Trophoblast cell (in vitro differentiated cells and primary cell): Measurements from ENCODE around the gene NDUFA11.
A peak's percentile ranks its signal among the peaks of the same experiment; 100 is the strongest.

Experiments used
- DNase-seq, 2 donors: peaks; one replicate each; pipeline ENCODE4 v3.0.0-alpha.2; 2016
- H2AFZ ChIP-seq: 2 replicates; pipeline ENCODE4 v1.6.1; 2013; ENCODE audit warnings: low read length, moderate library complexity, mild to moderate bottlenecking; ENCODE audit not compliant: insufficient read depth, poor library complexity
- H2AK5ac ChIP-seq: 2 replicates; pipeline ENCODE4 v1.6.1; 2013; ENCODE audit warnings: mild to moderate bottlenecking, low read length
- H2BK120ac ChIP-seq: 2 replicates; pipeline ENCODE4 v1.6.1; 2013; ENCODE audit warnings: low read length, mild to moderate bottlenecking, moderate library complexity; ENCODE audit not compliant: insufficient read depth, poor library complexity
- H2BK12ac ChIP-seq: 2 replicates; pipeline ENCODE4 v1.6.1; 2013; ENCODE audit warnings: mild to moderate bottlenecking, low read length, moderate library complexity
- H2BK5ac ChIP-seq: 2 replicates; pipeline ENCODE4 v1.6.1; 2013; ENCODE audit warnings: low read length, low read depth, moderate library complexity, mild to moderate bottlenecking; ENCODE audit not compliant: poor library complexity
- H3K14ac ChIP-seq: 2 replicates; pipeline ENCODE4 v1.6.1; 2013; ENCODE audit warnings: mild to moderate bottlenecking, low read length
- H3K18ac ChIP-seq: 2 replicates; pipeline ENCODE4 v1.6.1; 2013; ENCODE audit warnings: mild to moderate bottlenecking, low read length
- H3K23ac ChIP-seq: 2 replicates; pipeline ENCODE4 v1.6.1; 2013; ENCODE audit warnings: low read length
- H3K27ac ChIP-seq: 2 replicates; pipeline ENCODE4 v1.5.1; 2013; ENCODE audit warnings: low read depth, mild to moderate bottlenecking, inconsistent platforms, low read length, moderate library complexity
- H3K27me3 ChIP-seq: 2 replicates; pipeline ENCODE4 v1.6.1; 2013; ENCODE audit warnings: inconsistent platforms, mild to moderate bottlenecking, low read length, moderate library complexity; ENCODE audit not compliant: insufficient read depth
- H3K36me3 ChIP-seq, 2 experiments: 1 replicate in 1 of 2; 2 replicates in 1 of 2; pipeline ENCODE4 v1.6.1; 2013; ENCODE audit warnings: low read length in 2 of 2, mild to moderate bottlenecking in 2 of 2, moderate library complexity in 1 of 2; ENCODE audit not compliant: insufficient read depth in 2 of 2, control insufficient read depth in 1 of 2
- H3K4ac ChIP-seq: 2 replicates; pipeline ENCODE4 v1.6.1; 2013; ENCODE audit warnings: low read depth, mild to moderate bottlenecking, low read length, moderate library complexity
- H3K4me1 ChIP-seq, 2 experiments: 1 replicate in 1 of 2; 2 replicates in 1 of 2; pipeline ENCODE4 v1.6.1; 2013; ENCODE audit warnings: low read length in 2 of 2, mild to moderate bottlenecking in 2 of 2, moderate library complexity in 1 of 2; ENCODE audit not compliant: insufficient read depth in 2 of 2, control insufficient read depth in 1 of 2
- H3K4me2 ChIP-seq: 2 replicates; pipeline ENCODE4 v1.6.1; 2013; ENCODE audit warnings: inconsistent platforms, mild to moderate bottlenecking, low read length, moderate library complexity
- H3K4me3 ChIP-seq: 2 replicates; pipeline ENCODE4 v1.5.1; 2013; ENCODE audit warnings: mild to moderate bottlenecking, low read depth, low read length, inconsistent platforms
- H3K79me1 ChIP-seq: one replicate; pipeline ENCODE4 v1.6.1; 2013; ENCODE audit warnings: low read length
- H3K79me2 ChIP-seq: 2 replicates; pipeline ENCODE4 v1.6.1; 2013; ENCODE audit warnings: low read length, mild to moderate bottlenecking; ENCODE audit not compliant: control insufficient read depth, insufficient read depth, poor library complexity
- H3K9ac ChIP-seq: 2 replicates; pipeline ENCODE4 v1.6.1; 2013; ENCODE audit warnings: mild to moderate bottlenecking, low read length
- H3K9me3 ChIP-seq: 2 replicates; pipeline ENCODE4 v1.6.1; 2013; ENCODE audit warnings: low read depth, mild to moderate bottlenecking, control low read depth, inconsistent platforms, low read length; ENCODE audit not compliant: insufficient read depth
- H4K12ac ChIP-seq: 2 replicates; pipeline ENCODE4 v1.6.1; 2013; ENCODE audit warnings: low read depth, mild to moderate bottlenecking, low read length, moderate library complexity
- H4K8ac ChIP-seq: 2 replicates; pipeline ENCODE4 v1.6.1; 2013; ENCODE audit warnings: low read depth, mild to moderate bottlenecking, low read length, moderate library complexity
- H4K91ac ChIP-seq: one replicate; pipeline ENCODE4 v1.6.1; 2013; ENCODE audit warnings: low read depth, mild to moderate bottlenecking, low read length, moderate library complexity
- WGBS: extraction: QIAGEN DNeasy Blood & Tissue Kit; methylation state at CpG from one replicate; pipeline ENCODE4 v1.1.7; 2013; ENCODE audit warnings: missing lambda C conversion rate; ENCODE audit not compliant: insufficient read length, insufficient coverage; ENCODE audit errors: extremely low coverage; 5-methylcytosine and 5-hydroxymethylcytosine counted together

Gene NDUFA11

DNA sequence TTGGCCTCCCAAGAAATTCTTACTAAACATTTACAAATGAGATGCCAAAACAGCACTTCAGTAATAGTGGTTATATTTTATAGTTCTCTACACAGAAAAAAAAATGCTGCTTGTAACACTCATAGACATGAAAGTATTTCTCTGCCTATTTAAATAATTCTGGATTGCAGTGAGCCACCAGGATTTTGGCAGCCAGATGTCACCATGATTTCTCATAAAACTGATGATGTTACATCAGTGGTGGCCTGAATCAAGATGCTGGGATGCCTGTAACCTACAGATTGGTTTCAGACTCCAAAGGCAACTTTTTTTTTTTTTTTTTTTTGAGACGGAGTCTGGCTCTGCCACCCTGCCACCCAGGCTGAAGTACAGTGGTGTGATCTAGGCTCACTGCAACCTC, 7.8 kb upstream of the NDUFA11 start:
- no CpG with 5 or more reads among the region's 1 CpG for WGBS
- Histone ChIP-seq H2BK5ac (no peak overlapping the region), H3K4ac (no peak overlapping the region)

DNA sequence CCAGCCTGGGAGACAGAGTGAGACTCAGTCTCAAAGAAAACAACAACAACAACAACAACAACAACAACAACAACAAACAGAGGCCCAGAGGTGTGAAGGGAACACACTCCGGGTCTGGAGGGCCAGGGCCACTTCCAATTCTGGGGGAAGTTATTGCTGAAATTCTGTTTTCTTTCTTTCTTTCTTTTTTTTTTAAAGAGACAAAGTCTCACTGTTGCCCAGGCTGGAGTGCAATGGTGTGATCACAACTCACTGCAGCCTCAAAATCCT, 7.0 kb upstream of the NDUFA11 start:
- peaks cover 13 to 14% of the 10 kb centered on the region in 2 experiments for H3K36me3 ChIP-seq
- no peak overlapping the region for H4K12ac ChIP-seq
- peak overlapping the region; percentile 40 for H3K18ac ChIP-seq
- no peak overlapping the region for H3K9ac ChIP-seq
- DNase-seq = no peak
- H3K4me1 ChIP-seq = peaks cover 35 to 45% of the 10 kb centered on the region in 2 experiments
- no peak overlapping the region for H3K4me3 ChIP-seq
- WGBS = no CpG with 5 or more reads among the region's 1 CpG
- H2BK5ac ChIP-seq = peak overlapping the region; percentile 52
- peak overlapping the region; percentile 63 for H4K8ac ChIP-seq
- H3K9me3 ChIP-seq = no peaks in the 10 kb centered on the region
- no peak overlapping the region for H3K4ac ChIP-seq
- H2AK5ac ChIP-seq = no peak overlapping the region
- no peaks in the 10 kb centered on the region for H3K27me3 ChIP-seq
- no peak overlapping the region for H2AFZ ChIP-seq
- H3K79me2 ChIP-seq = peaks cover 8% of the 10 kb centered on the region
- no peak overlapping the region for H3K23ac ChIP-seq
- peaks cover 32% of the 10 kb centered on the region for H3K79me1 ChIP-seq
- no peak overlapping the region for H2BK12ac ChIP-seq
- H2BK120ac ChIP-seq = no peak overlapping the region
- H3K27ac ChIP-seq = peak overlapping the region; percentile 75
- no peak overlapping the region for H3K14ac ChIP-seq
- peak overlapping the region; percentile 67 for H4K91ac ChIP-seq
- no peak overlapping the region for H3K4me2 ChIP-seq

More for the DNA sequence above, 7.8 kb upstream of the NDUFA11 start:
- peaks cover 38% of the 10 kb centered on the region for H3K79me1 ChIP-seq
- H3K9ac ChIP-seq = no peak overlapping the region
- H4K12ac ChIP-seq = no peak overlapping the region
- no peak overlapping the region for H4K8ac ChIP-seq
- H3K4me1 ChIP-seq = peaks cover 41 to 53% of the 10 kb centered on the region in 2 experiments
- no peak overlapping the region for H3K27ac ChIP-seq
- H3K9me3 ChIP-seq = no peaks in the 10 kb centered on the region
- no peak overlapping the region for H2BK12ac ChIP-seq
- no peak overlapping the region for H3K23ac ChIP-seq
- peaks cover 8% of the 10 kb centered on the region for H3K79me2 ChIP-seq
- no peak overlapping the region for H3K14ac ChIP-seq
- H3K4me3 ChIP-seq = no peak overlapping the region
- no peak overlapping the region for H3K4me2 ChIP-seq
- H2BK120ac ChIP-seq = no peak overlapping the region
- H3K36me3 ChIP-seq = peaks cover 14 to 20% of the 10 kb centered on the region in 2 experiments
- no peak overlapping the region for H2AFZ ChIP-seq
- no peaks in the 10 kb centered on the region for H3K27me3 ChIP-seq
- H3K18ac ChIP-seq = no peak overlapping the region
- no peak overlapping the region for H2AK5ac ChIP-seq
- DNase-seq = no peak
- H4K91ac ChIP-seq = no peak overlapping the region

- peak overlapping the region; percentile 49 for H2AK5ac ChIP-seq
- H3K36me3 ChIP-seq = peaks cover 5 to 6% of the 10 kb centered on the region in 2 experiments
- H3K27ac ChIP-seq = peak overlapping the region; percentile 75
- H4K12ac ChIP-seq = no peak overlapping the region
- no peaks in the 10 kb centered on the region for H3K9me3 ChIP-seq
- DNase-seq = peak; percentile 77 to 79
- H2AFZ ChIP-seq = no peak overlapping the region
- peak overlapping the region; percentile 18 for H2BK12ac ChIP-seq
- peak overlapping the region; percentile 41 for H2BK120ac ChIP-seq
- peak overlapping the region; percentile 17 for H3K18ac ChIP-seq
- H4K91ac ChIP-seq = peak overlapping the region; percentile 67
- H3K4me2 ChIP-seq = no peak overlapping the region
- H3K4me1 ChIP-seq = peaks cover 21 to 28% of the 10 kb centered on the region in 2 experiments
- peak overlapping the region; percentile 54 for H2BK5ac ChIP-seq
- peaks cover 21% of the 10 kb centered on the region for H3K79me1 ChIP-seq
- peak overlapping the region; percentile 39 for H3K4me3 ChIP-seq
- H3K9ac ChIP-seq = no peak overlapping the region
- peaks cover 2% of the 10 kb centered on the region for H3K79me2 ChIP-seq
- H3K23ac ChIP-seq = no peak overlapping the region
- WGBS = no CpG with 5 or more reads among the region's 14 CpGs
- peak overlapping the region; percentile 54 for H4K8ac ChIP-seq
- H3K4ac ChIP-seq = no peak overlapping the region
- H3K14ac ChIP-seq = peak overlapping the region; percentile 2
- H3K27me3 ChIP-seq = no peaks in the 10 kb centered on the region
Observed at GRCh38 chr19:5908773-5909442, 5.3 kb upstream of the NDUFA11 start.

DNA sequence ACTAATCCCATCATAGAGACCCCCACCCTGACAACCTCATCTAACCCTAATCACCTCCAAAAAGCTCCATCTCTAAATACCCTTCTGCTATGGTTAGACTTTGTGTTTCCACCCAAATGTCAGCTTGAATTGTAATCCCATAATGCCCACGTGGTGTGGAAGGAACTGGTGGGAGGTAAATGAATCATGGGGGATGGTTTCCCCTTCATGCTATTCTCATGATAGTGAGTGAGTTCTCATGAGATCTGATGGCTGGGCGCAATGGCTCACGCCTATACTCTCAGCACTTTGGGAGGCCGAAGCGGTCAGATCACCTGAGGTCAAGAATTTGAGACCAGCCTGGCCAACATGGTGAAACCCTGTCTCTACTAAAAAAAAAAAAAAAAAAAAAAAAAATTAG, 3.7 kb upstream of the NDUFA11 start:
- no peak overlapping the region for H2BK12ac ChIP-seq
- H3K18ac ChIP-seq = no peak overlapping the region
- H3K4me2 ChIP-seq = no peak overlapping the region
- no peak overlapping the region for H3K9ac ChIP-seq
- H3K79me1 ChIP-seq = peaks cover 21% of the 10 kb centered on the region
- no peak for DNase-seq
- H3K4ac ChIP-seq = no peak overlapping the region
- H2AK5ac ChIP-seq = no peak overlapping the region
- no peak overlapping the region for H3K27ac ChIP-seq
- no peak overlapping the region for H3K14ac ChIP-seq
- H3K4me3 ChIP-seq = no peak overlapping the region
- no peak overlapping the region for H4K8ac ChIP-seq
- H3K79me2 ChIP-seq = peaks cover 15% of the 10 kb centered on the region
- H3K9me3 ChIP-seq = no peaks in the 10 kb centered on the region
- no peak overlapping the region for H4K91ac ChIP-seq
- no peak overlapping the region for H2BK5ac ChIP-seq
- no peak overlapping the region for H2BK120ac ChIP-seq
- WGBS = no CpG with 5 or more reads among the region's 5 CpGs
- no peak overlapping the region for H3K23ac ChIP-seq
- peaks cover 23 to 24% of the 10 kb centered on the region in 2 experiments for H3K4me1 ChIP-seq
- no peaks in the 10 kb centered on the region for H3K27me3 ChIP-seq
- H3K36me3 ChIP-seq = no peaks in the 10 kb centered on the region
- no peak overlapping the region for H4K12ac ChIP-seq
- H2AFZ ChIP-seq = no peak overlapping the region
